A673 (cell line): ENCODE results near the gene NACA2. TPM values are rescaled to one million over a fixed set of nuclear protein-coding genes. Genes with fewer than 3 reads are reported as not detected.

Experiments
- BruUV-seq: library from RNA; stranded (reverse); fragments of 400-500 nt; replicated peaks from 2 replicates; lab custom pipeline; 2021; lab: Mats Ljungman, UMichigan
- CTCF ChIA-PET: fragments of 300-600 bp; sonication (Branson Sonifier 250); formaldehyde crosslinking; loops from one replicate; lab custom pipeline; 2022; ENCODE audit warnings: antibody characterized with exemption; lab: Charles Lee
- POLR2A ChIA-PET: fragments of 300-600 bp; sonication (Branson Sonifier 250); formaldehyde crosslinking; loops from one replicate; lab custom pipeline; 2022; ENCODE audit warnings: antibody characterized with exemption; ENCODE audit not compliant: low non-redundant PET; lab: Charles Lee
- DNase-seq: peaks from one replicate; pipeline ENCODE4 v3.0.0-alpha.2; 2015; ENCODE audit warnings: low spot score
- H3K27ac ChIP-seq: fragments of 200-600 bp; sonication (generic); 2 replicates; pipeline ENCODE4 v1.5.1; 2016; ENCODE audit warnings: mixed run types, low read depth, mild to moderate bottlenecking, mixed read lengths, antibody characterized with exemption, low read length; ENCODE audit not compliant: poor library complexity, severe bottlenecking
- H3K27me3 ChIP-seq: fragments of 200-600 bp; sonication (generic); replicated peaks from 2 replicates; pipeline ENCODE4 v1.6.1; 2017; ENCODE audit warnings: mixed run types, low read depth, mild to moderate bottlenecking, mixed read lengths, antibody characterized with exemption, low read length; ENCODE audit not compliant: insufficient read depth, poor library complexity
- H3K36me3 ChIP-seq: fragments of 200-600 bp; sonication (generic); 2 replicates; pipeline ENCODE4 v1.6.1; 2016; ENCODE audit warnings: mixed run types, mild to moderate bottlenecking, mixed read lengths, antibody characterized with exemption, low read length; ENCODE audit not compliant: insufficient read depth, poor library complexity, severe bottlenecking
- H3K4me1 ChIP-seq: fragments of 200-600 bp; sonication (generic); 2 replicates; pipeline ENCODE4 v1.6.1; 2017; ENCODE audit warnings: mixed run types, mild to moderate bottlenecking, mixed read lengths, antibody characterized with exemption, low read length; ENCODE audit not compliant: insufficient read depth, poor library complexity, severe bottlenecking
- H3K4me3 ChIP-seq: fragments of 200-600 bp; sonication (generic); 2 replicates; pipeline ENCODE4 v1.5.1; 2016; ENCODE audit warnings: low read depth, mixed run types, mild to moderate bottlenecking, mixed read lengths, low read length; ENCODE audit not compliant: poor library complexity, severe bottlenecking
- H3K9me3 ChIP-seq: fragments of 200-600 bp; sonication (generic); 2 replicates; pipeline ENCODE4 v1.6.1; 2016; ENCODE audit warnings: mixed run types, low read depth, mild to moderate bottlenecking, mixed read lengths, antibody characterized with exemption, low read length; ENCODE audit not compliant: poor library complexity, severe bottlenecking
- EZH2 ChIP-seq: fragments of 200-600 bp; sonication (generic); IDR thresholded peaks from 2 replicates; pipeline ENCODE4 v1.6.1; 2017; ENCODE audit warnings: borderline replicate concordance, low read depth, mild to moderate bottlenecking, mixed read lengths, antibody characterized with exemption, low read length; ENCODE audit not compliant: poor library complexity, severe bottlenecking
- intact Hi-C: fragments of 100-400 bp; cut with micrococcal nuclease; formaldehyde crosslinking; loops from one replicate; pipeline ENCODE4 v1.10.0; 2022; ENCODE audit not compliant: unreplicated experiment
- total RNA-seq: library from RNA; stranded (reverse); gene quantifications from 2 replicates; pipeline ENCODE4 v1.2.3, GENCODE V29; 2021
- TF ChIP-seq, protein P1 (sequence below): fragments of 300-800, 200-600 bp; sonication (generic); conservative IDR thresholded peaks from 2 replicates; pipeline ENCODE4 v1.5.1; 2017; ENCODE audit warnings: low read depth, mild to moderate bottlenecking, antibody characterized with exemption, low read length, moderate library complexity, mixed read lengths

Gene NACA2
- total RNA-seq, 1 experiment from 2014 or later, result not detected

DNA sequence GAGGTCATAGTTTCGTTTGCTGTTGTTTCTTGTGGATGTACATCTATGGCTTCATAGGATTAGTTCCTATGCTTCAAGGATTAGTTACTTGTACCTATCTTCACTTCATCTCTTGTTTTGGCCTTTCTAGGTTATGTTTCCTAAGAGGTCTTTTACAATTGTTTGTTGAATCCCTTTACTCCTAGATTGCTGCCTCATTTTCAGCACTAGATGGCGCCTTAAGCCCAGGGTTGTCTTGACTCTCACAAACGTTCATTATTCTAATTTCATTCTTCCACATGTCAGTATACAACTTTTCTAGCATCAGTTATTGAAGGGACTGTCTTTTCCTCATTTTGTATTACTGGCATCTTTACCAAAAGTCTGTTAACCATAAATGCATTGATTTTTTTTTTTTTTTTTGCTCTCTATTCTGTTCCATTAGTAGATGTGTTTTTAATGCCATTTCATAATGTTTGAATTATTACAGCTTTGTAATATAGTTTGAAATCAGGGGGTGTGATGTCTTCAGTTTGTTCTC lies 45.0 kb upstream of the NACA2 start:
- POLR2A ChIA-PET, result no interaction called here
- DNase-seq, result peak; percentile 77
- TF ChIP-seq, protein P1, sequence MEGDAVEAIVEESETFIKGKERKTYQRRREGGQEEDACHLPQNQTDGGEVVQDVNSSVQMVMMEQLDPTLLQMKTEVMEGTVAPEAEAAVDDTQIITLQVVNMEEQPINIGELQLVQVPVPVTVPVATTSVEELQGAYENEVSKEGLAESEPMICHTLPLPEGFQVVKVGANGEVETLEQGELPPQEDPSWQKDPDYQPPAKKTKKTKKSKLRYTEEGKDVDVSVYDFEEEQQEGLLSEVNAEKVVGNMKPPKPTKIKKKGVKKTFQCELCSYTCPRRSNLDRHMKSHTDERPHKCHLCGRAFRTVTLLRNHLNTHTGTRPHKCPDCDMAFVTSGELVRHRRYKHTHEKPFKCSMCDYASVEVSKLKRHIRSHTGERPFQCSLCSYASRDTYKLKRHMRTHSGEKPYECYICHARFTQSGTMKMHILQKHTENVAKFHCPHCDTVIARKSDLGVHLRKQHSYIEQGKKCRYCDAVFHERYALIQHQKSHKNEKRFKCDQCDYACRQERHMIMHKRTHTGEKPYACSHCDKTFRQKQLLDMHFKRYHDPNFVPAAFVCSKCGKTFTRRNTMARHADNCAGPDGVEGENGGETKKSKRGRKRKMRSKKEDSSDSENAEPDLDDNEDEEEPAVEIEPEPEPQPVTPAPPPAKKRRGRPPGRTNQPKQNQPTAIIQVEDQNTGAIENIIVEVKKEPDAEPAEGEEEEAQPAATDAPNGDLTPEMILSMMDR, result peak; percentile 87
- no peak for TF ChIP-seq EZH2
- intact Hi-C loops, result loop anchor here (1.0 to 2.0 kb wide), 3 partner anchors 201 to 473 kb away; no protein-coding TSS in a partner anchor
- CTCF ChIA-PET, result interaction anchor here (0.6 to 1.3 kb wide), 3 partner anchors 47 to 963 kb away, joined by 3 to 13 read pairs (median 6); no protein-coding TSS in a partner anchor
- Histone ChIP-seq H3K9me3 (no peaks in the 10 kb centered on the region), H3K27me3 (no peaks in the 10 kb centered on the region), H3K4me1 (no peaks in the 10 kb centered on the region), H3K27ac (no peak overlapping the region), H3K36me3 (no peaks in the 10 kb centered on the region), H3K4me3 (no peak overlapping the region)
- no TSS peak for BruUV-seq

DNA sequence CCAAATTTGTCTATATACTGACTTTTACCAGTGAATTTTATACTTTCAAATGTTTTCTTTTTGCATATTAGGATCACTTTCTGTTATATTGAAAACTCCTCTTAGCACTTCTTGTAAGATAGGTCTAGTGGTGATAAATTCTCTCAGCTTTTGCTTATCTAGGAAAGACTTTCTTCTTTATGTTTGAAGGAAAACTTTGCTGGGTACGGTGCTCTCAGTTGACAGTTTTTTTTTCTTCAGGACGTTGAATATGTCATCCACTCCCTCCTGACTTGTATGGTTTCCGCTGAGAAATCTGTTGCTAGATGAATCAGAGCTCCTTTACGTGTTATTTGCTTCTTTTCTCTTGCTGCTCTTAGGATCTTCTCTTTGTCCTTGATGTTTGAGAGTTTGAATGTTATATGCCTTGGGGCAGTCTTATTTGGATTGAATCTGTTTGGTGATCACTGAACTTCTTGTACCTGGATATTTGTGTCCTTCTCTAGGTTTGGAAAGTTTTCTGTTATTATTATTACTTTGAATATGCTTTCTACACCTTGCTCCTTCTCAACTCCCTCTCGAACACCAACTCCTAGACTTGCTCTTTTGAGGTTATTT lies 44.0 kb upstream of the NACA2 start:
- CTCF ChIA-PET, result interaction anchor here (0.6 to 1.3 kb wide), 3 partner anchors 228 to 962 kb away, joined by 4 to 13 read pairs (median 6); partner anchors contain the start of gene BRIP1
- Histone ChIP-seq H3K36me3 (no peaks in the 10 kb centered on the region), H3K4me3 (no peak overlapping the region), H3K9me3 (no peaks in the 10 kb centered on the region), H3K27ac (no peak overlapping the region), H3K27me3 (no peaks in the 10 kb centered on the region), H3K4me1 (no peaks in the 10 kb centered on the region)
- DNase-seq, result no peak
- intact Hi-C loops, result no loop called here
- TF ChIP-seq, protein P1, result no peak
- no peak for TF ChIP-seq EZH2
- BruUV-seq, result no TSS peak
- POLR2A ChIA-PET, result no interaction called here

DNA sequence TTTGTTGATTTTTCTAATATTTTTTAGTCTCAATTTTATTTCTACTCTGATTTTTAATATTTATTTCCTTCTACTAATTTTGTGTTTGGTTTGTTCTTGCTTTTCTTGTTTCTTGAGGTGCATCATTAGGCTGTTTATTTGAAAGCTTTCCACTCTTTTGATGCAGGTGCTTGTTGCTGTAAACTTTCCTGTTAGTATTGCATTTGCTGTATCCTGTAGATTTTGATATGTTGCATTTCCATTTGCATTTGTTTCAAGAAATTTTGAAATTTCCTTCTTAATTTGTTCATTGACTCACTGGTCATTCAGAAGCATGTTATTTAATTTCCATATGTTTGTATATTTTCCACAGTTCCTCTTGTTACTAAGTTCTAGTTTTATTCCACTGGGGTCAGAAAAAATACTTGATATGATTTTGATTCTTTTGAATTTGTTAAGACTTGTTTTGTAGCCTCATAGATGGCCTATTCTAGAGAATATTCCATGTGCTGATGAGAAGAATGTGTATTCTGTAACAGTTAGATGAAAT lies 43.1 kb upstream of the NACA2 start:
- Histone ChIP-seq H3K27me3 (no peaks in the 10 kb centered on the region), H3K4me3 (no peak overlapping the region), H3K27ac (no peak overlapping the region), H3K36me3 (no peaks in the 10 kb centered on the region), H3K9me3 (no peaks in the 10 kb centered on the region), H3K4me1 (no peaks in the 10 kb centered on the region)
- BruUV-seq, result no TSS peak
- TF ChIP-seq, protein P1, result no peak
- no peak for TF ChIP-seq EZH2
- no peak for DNase-seq
- intact Hi-C loops, result no loop called here
- POLR2A ChIA-PET, result no interaction called here
- CTCF ChIA-PET, result interaction anchor here (0.6 kb wide), 1 partner anchor 546 kb away, joined by 3 read pairs; no protein-coding TSS in a partner anchor
